HG02798 (cell line): Measurements from ENCODE around the gene SNCG.
"Not testable (repeated sequence)": the region's sequence is repeated elsewhere in the genome, so short reads cannot be mapped to it uniquely, and the experiment has no call there.

Experiments
- ATAC-seq: cut with Tn5 transposase; IDR thresholded peaks from one replicate; pipeline ENCODE4 v1.9.1; 2021; ENCODE audit warnings: mild to moderate bottlenecking; ENCODE audit not compliant: unreplicated experiment, poor library complexity

Gene SNCG

DNA sequence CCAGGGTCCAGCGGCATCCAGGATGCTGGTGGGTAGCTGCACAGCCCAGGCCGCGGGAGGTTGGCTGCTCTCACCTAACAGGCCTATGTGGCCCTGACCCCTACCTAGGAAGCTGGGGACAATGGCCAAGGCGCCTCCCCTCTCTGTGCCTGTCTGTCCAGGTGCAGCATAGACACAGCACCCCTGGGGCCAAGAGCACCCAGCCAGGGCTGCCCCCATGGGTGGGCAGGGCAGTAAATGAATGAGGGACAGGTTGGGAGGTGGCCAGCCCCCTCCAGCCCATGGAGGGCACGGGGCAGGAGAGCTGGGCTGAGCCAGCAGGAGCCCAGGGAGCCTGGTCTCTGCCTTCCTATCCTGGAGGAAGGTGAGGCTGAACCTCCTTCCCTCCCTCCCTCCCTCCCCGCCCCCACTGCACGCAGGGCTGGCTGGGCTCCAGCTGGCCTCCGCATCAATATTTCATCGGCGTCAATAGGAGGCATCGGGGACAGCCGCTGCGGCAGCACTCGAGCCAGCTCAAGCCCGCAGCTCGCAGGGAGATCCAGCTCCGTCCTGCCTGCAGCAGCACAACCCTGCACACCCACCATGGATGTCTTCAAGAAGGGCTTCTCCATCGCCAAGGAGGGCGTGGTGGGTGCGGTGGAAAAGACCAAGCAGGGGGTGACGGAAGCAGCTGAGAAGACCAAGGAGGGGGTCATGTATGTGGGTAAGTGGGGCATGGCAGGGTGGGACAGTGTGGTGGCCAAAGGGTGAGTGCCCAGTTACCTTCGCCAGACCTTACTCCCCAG lies at the start of gene SNCG:
SNCG (plus strand) TSS at position 484 of the 785 bp plus-strand sequence; CDS start at position 583, 99 bp downstream.
- no peak for ATAC-seq

DNA sequence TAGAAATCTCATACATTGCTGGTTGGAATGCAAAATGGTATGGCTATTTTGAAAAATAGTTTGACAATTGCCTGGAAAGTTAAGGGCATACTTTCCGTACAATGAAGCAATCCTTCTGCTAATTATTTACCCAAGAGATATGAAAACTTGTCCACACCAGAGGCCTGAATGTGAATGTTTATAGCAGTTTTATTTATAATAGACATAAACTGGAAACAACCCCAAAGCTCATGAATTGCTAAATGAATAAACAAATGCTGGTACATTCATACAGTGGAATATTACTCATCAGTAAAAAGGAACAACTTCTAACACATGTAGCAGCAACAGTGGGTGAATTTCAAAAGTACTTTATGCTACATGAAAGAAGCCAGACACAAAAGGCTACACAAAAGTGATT lies 43.7 kb upstream of the SNCG start:
- no peak for ATAC-seq

- no peak for ATAC-seq
These were observed 40.4 kb upstream of the SNCG start for GRCh38 chr10:86918022-86918471.

- no peak for ATAC-seq
These were observed 35.8 kb upstream of the SNCG start for GRCh38 chr10:86922553-86922961.

- no peak for ATAC-seq
These were observed 28.7 kb upstream of the SNCG start for GRCh38 chr10:86929468-86930380.

GRCh38 chr10:86931872-86932271 lies 26.5 kb upstream of the SNCG start:
- ATAC-seq, result no peak

GRCh38 chr10:86932674-86933073 lies 25.7 kb upstream of the SNCG start:
- ATAC-seq, result no peak

GRCh38 chr10:86934162-86934711 lies 24.2 kb upstream of the SNCG start:
- not testable (repeated sequence) for ATAC-seq

DNA sequence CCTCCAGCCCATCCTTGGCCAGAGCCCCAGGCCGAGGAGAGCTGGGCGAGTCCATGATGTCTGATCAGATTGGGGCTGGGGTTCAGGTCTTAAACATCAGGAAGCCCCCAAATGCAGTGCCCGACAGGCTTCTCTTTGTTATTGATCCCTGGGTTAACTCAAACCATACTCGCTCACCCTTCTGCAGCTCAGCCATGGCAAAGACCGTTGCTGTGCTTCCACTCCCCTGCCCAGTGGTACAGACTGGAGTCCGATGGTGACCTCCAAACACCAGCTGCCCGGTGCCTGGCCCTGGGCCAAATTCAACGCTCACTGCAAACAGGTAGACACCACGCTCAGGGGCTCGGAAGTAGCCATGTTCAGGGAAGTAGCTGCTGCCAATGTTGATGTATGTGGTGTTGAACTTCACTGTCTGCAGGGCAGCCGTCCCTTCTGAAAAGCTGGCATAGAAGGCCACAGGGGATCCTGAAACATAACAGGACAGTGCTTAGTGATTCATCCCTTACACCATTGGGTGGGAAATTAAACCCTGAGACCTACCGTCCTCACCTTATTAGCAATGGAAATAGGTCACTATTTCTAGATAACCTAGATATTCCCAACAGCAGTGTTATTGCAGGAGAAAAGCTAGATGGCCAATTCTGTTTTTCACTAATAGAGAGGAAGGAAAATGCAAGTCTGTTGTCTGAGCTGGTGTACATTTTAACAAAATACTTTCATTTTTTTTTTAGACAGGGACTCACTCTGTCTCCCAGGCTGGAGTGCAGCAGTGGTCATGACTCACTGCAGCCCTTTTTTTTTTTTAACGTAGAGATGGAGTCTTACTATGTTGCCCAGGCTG lies 21.5 kb upstream of the SNCG start:
- ATAC-seq, result no peak

- no peak for ATAC-seq
These were observed 20.8 kb upstream of the SNCG start for GRCh38 chr10:86937502-86938154.

- ATAC-seq, result no peak
These were observed 20.1 kb upstream of the SNCG start for GRCh38 chr10:86938260-86938659.

DNA sequence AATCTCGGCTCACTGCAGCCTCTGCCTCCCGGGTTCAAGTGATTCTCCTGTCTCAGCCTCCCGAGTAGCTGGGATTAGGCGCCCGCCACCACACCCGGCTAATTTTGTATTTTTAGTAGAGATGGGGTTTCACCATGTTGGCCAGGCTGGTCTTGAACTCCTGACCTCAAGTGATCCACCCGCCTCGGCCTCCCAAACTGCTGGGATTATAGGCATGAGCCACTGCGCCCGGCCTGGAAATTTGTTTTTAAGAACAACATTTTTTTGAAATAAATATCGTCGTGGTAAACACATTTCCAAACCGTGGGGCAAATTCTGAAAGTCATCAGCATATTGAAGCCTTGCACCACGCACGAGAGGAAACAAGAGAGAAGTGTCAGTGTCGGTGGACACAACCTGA lies 18.3 kb upstream of the SNCG start:
- ATAC-seq, result not testable (repeated sequence)

- ATAC-seq, result no peak
These were observed 17.7 kb upstream of the SNCG start for GRCh38 chr10:86940677-86941076.

DNA sequence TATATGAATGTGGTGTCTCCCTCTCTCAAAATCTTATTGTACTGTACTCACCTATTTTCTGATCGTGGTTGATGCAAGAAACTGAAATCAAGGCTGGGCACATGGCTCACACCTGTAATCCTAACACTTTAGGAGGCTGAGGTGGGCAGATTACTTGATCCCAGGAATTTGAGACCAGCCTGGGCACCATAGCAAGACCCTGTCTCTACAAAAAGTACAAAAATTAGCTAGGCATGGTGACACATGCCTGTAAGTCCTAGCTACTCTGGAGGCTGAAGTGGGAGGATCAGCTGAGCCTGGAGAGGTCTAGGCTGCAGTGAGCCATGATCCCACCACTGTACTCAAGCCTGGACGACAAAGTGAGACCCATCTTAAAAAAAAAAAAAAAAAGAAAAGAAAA lies 17.0 kb upstream of the SNCG start:
- no peak for ATAC-seq

- ATAC-seq, result no peak
These were observed 16.4 kb upstream of the SNCG start for GRCh38 chr10:86941991-86942421.

DNA sequence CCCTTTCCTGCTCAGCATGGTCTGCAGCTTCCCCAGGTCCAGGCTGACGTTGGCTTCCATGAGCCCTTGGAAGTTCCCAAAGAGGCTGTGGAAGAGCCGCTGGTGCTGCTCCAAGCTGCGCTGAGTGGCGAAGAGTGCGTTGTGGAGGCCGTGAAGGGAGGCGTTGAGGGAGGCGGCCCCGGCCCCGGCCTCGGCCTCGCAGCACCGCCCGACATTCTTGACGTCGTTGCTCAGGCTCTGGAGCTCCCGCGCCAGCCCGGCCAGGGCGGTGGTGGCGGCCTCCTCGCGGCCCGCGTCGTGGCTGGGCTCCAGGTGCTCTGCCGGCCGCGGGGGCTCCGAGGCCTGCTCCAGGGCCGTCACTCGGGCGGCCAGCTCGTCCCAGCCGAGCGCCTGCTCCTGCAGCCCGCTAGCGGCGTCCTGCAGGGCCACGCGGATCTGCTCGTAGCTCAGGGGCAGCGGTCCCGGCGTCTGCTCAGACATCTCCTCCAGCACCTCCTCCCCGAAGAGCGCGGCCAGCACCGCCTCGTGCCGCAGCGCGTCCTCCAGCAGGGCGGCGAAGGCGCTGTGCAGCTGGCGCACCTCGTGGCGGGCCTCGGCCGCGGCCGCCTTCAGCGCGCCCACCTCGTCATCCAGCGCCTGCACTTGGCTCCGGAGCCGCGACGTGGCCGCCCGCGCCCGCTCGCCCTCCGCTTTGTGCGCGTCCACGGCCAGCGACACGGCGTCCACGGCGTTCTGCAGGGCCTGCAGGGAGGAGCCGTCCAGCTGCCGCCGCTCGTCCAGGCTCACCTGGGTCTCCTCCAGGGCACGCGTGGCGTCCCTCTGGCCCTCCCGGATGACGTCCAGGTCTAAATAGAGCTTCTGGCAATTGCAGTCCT lies 15.7 kb upstream of the SNCG start:
- no peak for ATAC-seq

DNA sequence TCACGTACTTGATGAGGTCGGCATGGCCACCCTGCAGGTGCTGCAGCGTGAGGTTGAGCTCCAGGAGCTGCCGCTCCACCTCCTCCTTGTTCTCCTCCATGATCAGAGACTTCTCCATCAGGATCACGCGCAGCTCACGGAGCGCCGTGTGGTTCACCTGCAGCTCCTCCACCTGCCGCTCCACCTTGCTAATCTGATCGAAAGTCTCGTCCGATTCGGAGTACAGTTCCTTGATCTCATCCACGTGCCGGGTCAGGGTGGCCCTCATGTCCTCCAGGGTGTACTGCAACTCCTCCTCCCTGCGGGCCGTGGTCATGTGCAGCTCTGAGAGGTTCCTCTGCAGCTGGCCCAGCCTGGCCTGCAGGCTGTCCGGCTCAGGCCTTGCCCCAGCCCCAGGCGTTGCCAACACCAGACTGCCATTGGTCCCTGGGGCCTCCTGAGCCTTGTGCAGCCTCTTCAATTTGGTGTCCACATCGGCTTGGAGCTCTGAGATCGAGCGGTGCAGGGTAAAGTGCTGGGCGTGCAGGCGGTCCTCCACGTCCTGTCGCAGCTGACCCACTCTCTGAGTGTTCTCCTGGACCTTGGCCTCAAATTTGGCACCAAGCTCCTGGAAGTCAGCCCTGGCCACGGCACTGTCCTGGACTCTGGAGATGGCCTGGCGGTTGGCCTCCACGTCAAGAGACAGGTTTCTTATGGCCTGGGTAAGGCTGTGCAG lies 14.9 kb upstream of the SNCG start:
- no peak for ATAC-seq

- ATAC-seq, result no peak
These were observed 14.4 kb upstream of the SNCG start for GRCh38 chr10:86944031-86944419.
